CD4-positive, CD25-positive, alpha-beta regulatory T cell (primary cell): ENCODE data around the gene GIMAP5. TPM values are rescaled to one million over a fixed set of nuclear protein-coding genes. Genes with fewer than 3 reads are reported as not detected.

Source experiments
- ATAC-seq, 2 donors: fragments of 150-1000 bp; cut with Tn5 transposase; one replicate each; pipeline ENCODE4 v1.10.0; 2021; ENCODE audit warnings: low read depth in 2 of 2, moderate number of reproducible peaks in 2 of 2, moderate library complexity in 1 of 2
- DNase-seq, 3 donors: peaks; one replicate each; pipeline versions ENCODE4 v3.0.0 to v3.0.0-alpha.2; 2012 to 2022; ENCODE audit warnings: mixed read lengths in 1 of 3
- H3K27ac ChIP-seq: one replicate; pipeline ENCODE4 v1.7.0; 2013; ENCODE audit warnings: mild to moderate bottlenecking, low read length; ENCODE audit not compliant: insufficient read depth, poor library complexity, severe bottlenecking
- H3K27me3 ChIP-seq: one replicate; pipeline ENCODE4 v1.7.0; 2013; ENCODE audit warnings: low read length; ENCODE audit not compliant: control insufficient read depth, insufficient read depth
- H3K36me3 ChIP-seq: one replicate; pipeline ENCODE4 v1.7.0; 2013; ENCODE audit warnings: mild to moderate bottlenecking, low read length, moderate library complexity; ENCODE audit not compliant: control insufficient read depth, insufficient read depth
- H3K4me1 ChIP-seq: 2 replicates; pipeline ENCODE4 v1.7.0; 2013; ENCODE audit warnings: mild to moderate bottlenecking, low read length; ENCODE audit not compliant: insufficient read depth, control insufficient read depth, poor library complexity, severe bottlenecking
- H3K4me3 ChIP-seq: one replicate; pipeline ENCODE4 v1.7.0; 2013; ENCODE audit warnings: low read depth, mild to moderate bottlenecking, low read length, moderate library complexity
- H3K9me3 ChIP-seq, 2 experiments: 1 replicate in 1 of 2; 2 replicates in 1 of 2; pipeline ENCODE4 v1.7.0; 2013; ENCODE audit warnings: low read length in 2 of 2, mild to moderate bottlenecking in 1 of 2, moderate library complexity in 1 of 2; ENCODE audit not compliant: control insufficient read depth in 2 of 2
- H3K27ac Mint-ChIP-seq, 3 donors: one replicate each; pipeline ENCODE4 v1.8.0; 2020 to 2022; ENCODE audit warnings: mild to moderate bottlenecking in 3 of 3, mixed read lengths in 3 of 3, moderate library complexity in 2 of 3
- H3K27me3 Mint-ChIP-seq: one replicate; pipeline ENCODE4 v1.8.0; 2022; ENCODE audit warnings: mild to moderate bottlenecking, mixed read lengths
- H3K36me3 Mint-ChIP-seq: one replicate; pipeline ENCODE4 v1.8.0; 2020; ENCODE audit warnings: mixed read lengths
- H3K4me1 Mint-ChIP-seq, 4 donors: one replicate each; pipeline ENCODE4 v1.8.0; 2020 to 2022; ENCODE audit warnings: mixed read lengths in 4 of 4, mild to moderate bottlenecking in 1 of 4
- H3K4me3 Mint-ChIP-seq, 4 donors: one replicate each; pipeline ENCODE4 v1.8.0; 2020 to 2022; ENCODE audit warnings: mild to moderate bottlenecking in 4 of 4, mixed read lengths in 4 of 4, moderate library complexity in 3 of 4
- H3K9me3 Mint-ChIP-seq, 7 donors: one replicate each; pipeline ENCODE4 v1.8.0; 2020 to 2022; ENCODE audit warnings: mixed read lengths in 7 of 7, mild to moderate bottlenecking in 3 of 7, moderate library complexity in 2 of 7
- polyA plus RNA-seq, 4 donors: library from polyadenylated mRNA; unstranded; fragments of 300-500 nt; fragmentation: Illumina TruSeq; gene quantifications; one replicate each; pipeline ENCODE4 v1.2.3, GENCODE V29; 2021
- total RNA-seq: library from RNA; stranded (reverse); gene quantifications from one replicate; pipeline ENCODE4 v1.2.3, GENCODE V29; 2022

The GIMAP5 gene
- total and polyA plus RNA-seq, 5 donors from 2014 or later, result 37.4 to 539 (median 258) TPM

DNA sequence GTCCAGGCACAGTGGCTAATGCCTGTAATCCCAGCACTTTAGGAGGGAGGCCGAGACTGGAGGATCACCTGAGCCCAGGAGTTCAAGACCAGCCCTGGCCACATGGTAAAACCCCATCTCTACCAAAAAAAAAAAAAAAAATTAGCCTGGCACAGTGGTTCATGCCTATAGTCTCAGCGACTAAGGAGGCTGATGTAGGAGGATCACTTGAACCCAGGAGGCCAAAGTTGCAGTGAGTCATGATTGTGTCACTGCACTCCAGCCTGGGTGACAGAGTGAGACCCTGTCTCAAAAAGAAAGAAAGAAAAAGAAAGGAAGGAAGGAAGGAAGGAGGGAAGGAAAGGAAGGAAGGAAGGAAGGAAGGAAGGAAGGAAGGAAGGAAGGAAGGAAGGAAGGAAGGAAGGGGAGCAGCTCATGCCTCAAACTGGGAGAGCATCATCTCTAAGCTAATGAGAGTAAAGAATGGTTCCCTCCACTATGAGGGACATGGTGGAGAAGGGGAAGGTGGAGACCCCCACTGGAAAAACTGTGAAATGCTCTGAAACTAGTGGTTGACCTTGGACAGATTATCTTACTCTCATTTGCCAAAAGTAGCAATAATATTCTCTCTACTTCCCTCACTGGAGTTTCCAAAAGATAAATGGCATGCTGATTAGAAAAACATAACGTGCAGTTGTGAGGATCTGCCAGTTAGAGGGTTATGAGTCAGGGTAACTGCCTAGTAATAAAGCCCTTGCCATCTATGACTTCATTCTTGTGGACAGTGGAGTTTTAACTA is 16.8 kb downstream of the GIMAP5 start:
- peaks cover 6 to 70% (median 55%) of the 10 kb centered on the region in 4 donors for H3K4me1 Mint-ChIP-seq
- peak overlapping the region; percentile 80 to 93 (median 89) for H3K27ac Mint-ChIP-seq
- DNase-seq (peak in 1 of 3 donors; percentile 56), ATAC-seq (peak in 1 of 2 donors; percentile 34)
- peaks cover 4% of the 10 kb centered on the region for H3K27me3 Mint-ChIP-seq
- H3K4me3 Mint-ChIP-seq, result peak overlapping the region; percentile 61 to 90 (median 77)
- H3K4me1 ChIP-seq, result peaks cover 43% of the 10 kb centered on the region
- H3K9me3 Mint-ChIP-seq, result no peaks in the 10 kb centered on the region
- no peaks in the 10 kb centered on the region for H3K9me3 ChIP-seq
- H3K36me3 Mint-ChIP-seq, result no peaks in the 10 kb centered on the region
- peak overlapping the region; percentile 69 for H3K27ac ChIP-seq
- H3K36me3 ChIP-seq, result no peaks in the 10 kb centered on the region
- H3K27me3 ChIP-seq, result no peaks in the 10 kb centered on the region
- H3K4me3 ChIP-seq, result peak overlapping the region; percentile 54

DNA sequence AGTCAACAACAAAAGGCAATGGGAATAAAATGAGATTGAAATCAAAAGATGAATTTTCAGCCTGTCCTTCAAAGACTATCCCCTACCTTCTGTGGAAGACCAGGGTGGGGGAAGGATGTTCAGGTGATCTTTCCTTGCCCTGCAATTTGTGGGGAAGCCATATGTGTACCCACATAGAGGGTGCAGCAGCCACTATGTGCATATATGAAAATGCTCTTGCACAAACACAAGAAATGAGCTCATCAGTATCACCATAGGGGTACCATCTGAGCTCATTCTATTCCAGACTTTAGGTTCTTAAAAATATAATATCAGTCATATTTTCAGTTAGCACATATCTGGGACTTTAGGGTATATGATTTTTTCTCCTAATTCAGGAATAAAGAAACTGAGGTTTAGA is 17.7 kb downstream of the GIMAP5 start:
- H3K4me1 ChIP-seq, result peaks cover 34% of the 10 kb centered on the region
- peak overlapping the region; percentile 90 to 97 (median 92) for H3K27ac Mint-ChIP-seq
- peaks cover 6 to 61% (median 48%) of the 10 kb centered on the region in 4 donors for H3K4me1 Mint-ChIP-seq
- H3K27me3 Mint-ChIP-seq, result peaks cover 4% of the 10 kb centered on the region
- DNase-seq (no peak), ATAC-seq (no peak)
- peaks cover 0 to 3% (median 0%) of the 10 kb centered on the region in 7 donors for H3K9me3 Mint-ChIP-seq
- no peaks in the 10 kb centered on the region for H3K36me3 Mint-ChIP-seq
- H3K9me3 ChIP-seq, result no peaks in the 10 kb centered on the region
- peak overlapping the region; percentile 60 to 87 (median 80) for H3K4me3 Mint-ChIP-seq
- H3K27me3 ChIP-seq, result no peaks in the 10 kb centered on the region
- peak overlapping the region; percentile 65 for H3K4me3 ChIP-seq
- no peaks in the 10 kb centered on the region for H3K36me3 ChIP-seq
- peak overlapping the region; percentile 69 for H3K27ac ChIP-seq

DNA sequence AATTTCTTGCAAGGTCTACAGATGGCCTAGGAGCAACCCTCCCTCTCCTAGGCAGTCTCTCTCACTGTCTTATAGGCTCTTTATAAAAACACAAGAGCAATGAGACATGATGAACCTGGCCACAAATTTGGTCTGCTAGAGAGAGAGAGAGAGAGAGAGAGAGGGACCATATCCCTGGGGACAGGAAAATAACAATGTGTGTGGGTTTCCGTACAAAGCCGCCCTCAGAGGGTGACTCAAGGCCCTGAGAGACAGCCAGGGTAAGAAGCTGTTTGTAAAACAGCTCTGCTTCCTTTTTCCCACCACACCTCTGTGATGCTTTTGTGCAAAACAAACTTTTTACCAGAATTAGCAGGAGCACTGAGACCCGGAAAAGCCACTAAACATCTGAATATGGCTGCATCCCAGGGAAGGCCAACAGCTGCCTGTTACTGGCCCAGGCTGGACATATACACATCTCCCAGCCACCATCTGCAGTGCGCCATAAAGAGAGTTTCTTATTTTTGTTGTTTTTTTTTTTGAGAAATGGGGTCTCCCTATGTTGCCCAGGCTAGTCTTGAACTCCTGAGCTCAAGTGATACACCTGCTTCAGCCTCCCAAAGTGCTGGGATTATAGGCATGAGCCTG is 18.4 kb downstream of the GIMAP5 start:
- Mint-ChIP-seq H3K27me3 (peaks cover 4% of the 10 kb centered on the region), H3K4me3 (peak overlapping the region; percentile 60 to 87 (median 80)), H3K4me1 (peaks cover 6 to 55% (median 44%) of the 10 kb centered on the region in 4 donors), H3K27ac (peak overlapping the region; percentile 90 to 97 (median 92)), H3K36me3 (no peaks in the 10 kb centered on the region), H3K9me3 (peaks cover 0 to 5% (median 0%) of the 10 kb centered on the region in 7 donors)
- peak; percentile 78 to 84 for ATAC-seq
- Histone ChIP-seq H3K9me3 (no peaks in the 10 kb centered on the region), H3K4me1 (peaks cover 34% of the 10 kb centered on the region), H3K4me3 (peak overlapping the region; percentile 65), H3K27ac (peak overlapping the region; percentile 69), H3K36me3 (no peaks in the 10 kb centered on the region), H3K27me3 (no peaks in the 10 kb centered on the region)
- DNase-seq, result peak; percentile 39 to 87 (median 59)

DNA sequence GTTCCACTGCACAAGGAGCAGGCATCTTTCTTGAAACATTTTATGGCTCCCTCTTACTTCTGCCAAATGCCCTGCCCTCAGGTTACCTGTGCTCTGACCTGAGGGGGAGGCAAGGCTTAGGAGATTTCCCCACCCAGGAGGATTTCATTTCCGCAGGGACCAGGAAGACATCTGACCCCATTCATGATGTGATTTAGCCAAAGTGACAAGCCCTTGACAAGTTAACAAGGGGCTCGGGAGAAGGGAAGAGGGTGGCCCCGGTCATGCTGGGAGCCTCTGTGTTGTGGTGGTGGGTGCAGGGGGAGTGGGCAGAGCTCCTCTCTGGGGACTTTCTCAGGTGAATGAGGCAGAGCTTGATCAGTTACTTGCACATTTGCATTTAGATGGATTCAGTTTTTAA is 18.9 kb downstream of the GIMAP5 start:
- Mint-ChIP-seq H3K4me3 (peak overlapping the region; percentile 27 to 87 (median 80)), H3K27me3 (peaks cover 4% of the 10 kb centered on the region), H3K27ac (peak overlapping the region; percentile 90 to 97 (median 92)), H3K9me3 (peaks cover 0 to 5% (median 0%) of the 10 kb centered on the region in 7 donors), H3K36me3 (no peaks in the 10 kb centered on the region), H3K4me1 (peaks cover 6 to 51% (median 41%) of the 10 kb centered on the region in 4 donors)
- Histone ChIP-seq H3K36me3 (no peaks in the 10 kb centered on the region), H3K27ac (peak overlapping the region; percentile 69), H3K27me3 (no peaks in the 10 kb centered on the region), H3K9me3 (peaks cover 0 to 1% of the 10 kb centered on the region in 2 experiments), H3K4me3 (peak overlapping the region; percentile 65), H3K4me1 (peaks cover 34% of the 10 kb centered on the region)
- ATAC-seq, result no peak
- no peak for DNase-seq

DNA sequence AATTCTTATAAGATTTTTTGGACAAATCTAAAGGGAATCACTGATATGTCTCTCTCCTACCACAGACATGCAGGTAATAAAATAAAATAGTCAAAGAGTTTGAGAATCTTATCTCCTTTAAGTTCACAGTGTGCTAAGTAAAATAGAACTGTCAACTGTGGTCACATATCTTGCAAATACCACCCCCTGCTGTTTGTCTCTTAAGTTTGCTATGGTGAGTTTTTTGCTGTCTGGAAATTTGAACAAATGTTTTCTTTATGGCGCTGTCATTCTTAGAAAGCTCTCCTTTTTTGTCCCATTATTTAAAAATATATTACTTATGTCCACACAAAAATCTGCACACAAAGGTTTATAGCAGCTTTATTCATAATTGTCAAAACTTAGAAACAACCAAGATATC is 19.6 kb downstream of the GIMAP5 start:
- H3K4me3 Mint-ChIP-seq, result peak overlapping the region; percentile 27 to 87 (median 80)
- peaks cover 5% of the 10 kb centered on the region for H3K36me3 Mint-ChIP-seq
- H3K27ac Mint-ChIP-seq, result peak overlapping the region; percentile 90 to 97 (median 92)
- peaks cover 9% of the 10 kb centered on the region for H3K27me3 Mint-ChIP-seq
- DNase-seq (peak in 2 of 3 donors; percentile 70 to 81), ATAC-seq (peak; percentile 29 to 48)
- no peaks in the 10 kb centered on the region for H3K36me3 ChIP-seq
- peaks cover 0 to 12% (median 0%) of the 10 kb centered on the region in 7 donors for H3K9me3 Mint-ChIP-seq
- H3K27me3 ChIP-seq, result no peaks in the 10 kb centered on the region
- peaks cover 6 to 48% (median 40%) of the 10 kb centered on the region in 4 donors for H3K4me1 Mint-ChIP-seq
- H3K4me3 ChIP-seq, result peak overlapping the region; percentile 33
- peak overlapping the region; percentile 69 for H3K27ac ChIP-seq
- peaks cover 32% of the 10 kb centered on the region for H3K4me1 ChIP-seq
- H3K9me3 ChIP-seq, result peaks cover 0 to 1% of the 10 kb centered on the region in 2 experiments

DNA sequence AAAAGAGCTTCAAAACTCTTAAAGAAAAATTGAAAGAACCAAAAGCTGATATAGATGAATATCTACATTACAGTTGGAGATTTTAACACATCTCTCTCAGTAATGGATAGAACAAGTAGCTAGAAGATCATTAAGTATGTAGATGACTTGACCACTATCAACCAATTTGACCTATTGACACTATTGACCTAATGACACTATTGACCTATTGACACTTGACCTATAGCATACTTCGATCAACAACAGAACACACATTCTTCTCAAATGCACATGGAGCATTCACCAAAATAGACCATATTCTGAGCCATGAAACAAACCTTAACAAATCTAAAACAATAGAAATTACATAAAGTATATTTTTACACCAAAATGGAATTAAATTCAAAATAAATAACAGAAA is 22.3 kb downstream of the GIMAP5 start:
- Histone ChIP-seq H3K27me3 (no peaks in the 10 kb centered on the region), H3K9me3 (peaks cover 0 to 1% of the 10 kb centered on the region in 2 experiments), H3K4me3 (no peak overlapping the region), H3K36me3 (no peaks in the 10 kb centered on the region), H3K27ac (no peak overlapping the region), H3K4me1 (peaks cover 19% of the 10 kb centered on the region)
- Mint-ChIP-seq H3K4me1 (peaks cover 6 to 28% (median 24%) of the 10 kb centered on the region in 4 donors), H3K9me3 (peaks cover 0 to 13% (median 0%) of the 10 kb centered on the region in 7 donors), H3K4me3 (no peak overlapping the region), H3K36me3 (peaks cover 5% of the 10 kb centered on the region), H3K27me3 (peaks cover 29% of the 10 kb centered on the region), H3K27ac (no peak overlapping the region)
- DNase-seq, result no peak
- no peak for ATAC-seq

DNA sequence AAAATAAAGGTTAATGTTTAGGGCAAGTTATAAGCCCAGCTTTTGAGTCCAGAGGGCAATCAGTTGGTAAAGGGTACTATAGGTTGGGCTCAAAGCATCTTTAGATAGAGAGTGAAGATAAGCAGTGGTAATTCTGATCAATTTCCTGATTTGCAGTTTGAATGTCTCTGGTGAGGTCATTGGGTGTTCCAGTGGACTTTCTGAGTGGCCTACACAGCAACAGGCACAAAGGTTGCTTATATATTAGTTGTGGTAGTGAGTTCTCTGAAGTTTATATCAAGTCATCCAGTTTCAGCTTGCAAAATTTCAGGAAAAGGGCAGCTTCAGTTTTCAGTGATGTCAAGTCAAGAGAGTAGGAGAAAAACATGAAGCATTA is 29.1 kb downstream of the GIMAP5 start:
- Mint-ChIP-seq H3K4me3 (no peak overlapping the region), H3K27me3 (peaks cover 51% of the 10 kb centered on the region), H3K4me1 (no peaks in the 10 kb centered on the region), H3K36me3 (peaks cover 3% of the 10 kb centered on the region), H3K9me3 (peaks cover 0 to 6% (median 0%) of the 10 kb centered on the region in 7 donors), H3K27ac (no peak overlapping the region)
- DNase-seq, result no peak
- Histone ChIP-seq H3K4me3 (no peak overlapping the region), H3K27ac (no peak overlapping the region), H3K27me3 (peaks cover 2% of the 10 kb centered on the region), H3K36me3 (no peaks in the 10 kb centered on the region), H3K9me3 (no peaks in the 10 kb centered on the region), H3K4me1 (no peaks in the 10 kb centered on the region)
- no peak for ATAC-seq
